H9 (cell line): Measurements from ENCODE around the gene NFE2L3. TPM values are rescaled to one million over a fixed set of nuclear protein-coding genes. Genes with fewer than 3 reads are reported as not detected.
"Not testable (repeated sequence)": the region's sequence is repeated elsewhere in the genome, so short reads cannot be mapped to it uniquely, and the experiment has no call there.

Experiments used
- DNase-seq: peaks from one replicate; pipeline ENCODE4 v3.0.0-alpha.2; 2017
- H2AFZ ChIP-seq: one replicate; pipeline ENCODE4 v1.6.1; 2013; ENCODE audit warnings: mild to moderate bottlenecking, low read length, control low read depth, moderate library complexity
- H2AK5ac ChIP-seq: 2 replicates; pipeline ENCODE4 v1.6.1; 2013; ENCODE audit warnings: low read length, control low read depth, mixed read lengths; ENCODE audit not compliant: insufficient read length
- H2BK120ac ChIP-seq: one replicate; pipeline ENCODE4 v1.6.1; 2013; ENCODE audit warnings: low read depth, mild to moderate bottlenecking, low read length, control low read depth, inconsistent platforms; ENCODE audit not compliant: poor library complexity, severe bottlenecking
- H2BK12ac ChIP-seq: 2 replicates; pipeline ENCODE4 v1.6.1; 2013; ENCODE audit warnings: low read length, control low read depth, mixed read lengths, low read depth; ENCODE audit not compliant: insufficient read length
- H2BK15ac ChIP-seq: 2 replicates; pipeline ENCODE4 v1.6.1; 2013; ENCODE audit warnings: low read depth, low read length, control low read depth
- H2BK20ac ChIP-seq: one replicate; pipeline ENCODE4 v1.6.1; 2013; ENCODE audit warnings: low read depth, mild to moderate bottlenecking, low read length, control low read depth, inconsistent platforms; ENCODE audit not compliant: poor library complexity, severe bottlenecking
- H2BK5ac ChIP-seq: 2 replicates; pipeline ENCODE4 v1.6.1; 2013; ENCODE audit warnings: low read length, control low read depth, mixed read lengths; ENCODE audit not compliant: insufficient read length
- H3K14ac ChIP-seq: 2 replicates; pipeline ENCODE4 v1.6.1; 2013; ENCODE audit warnings: low read length, control low read depth; ENCODE audit not compliant: insufficient read depth
- H3K18ac ChIP-seq: 2 replicates; pipeline ENCODE4 v1.6.1; 2013; ENCODE audit warnings: low read depth, mild to moderate bottlenecking, mixed read lengths, low read length, control low read depth; ENCODE audit not compliant: insufficient read length
- H3K23ac ChIP-seq: 2 replicates; pipeline ENCODE4 v1.6.1; 2013; ENCODE audit warnings: low read length, control low read depth, mixed read lengths, low read depth; ENCODE audit not compliant: insufficient read length
- H3K23me2 ChIP-seq: 2 replicates; pipeline ENCODE4 v1.6.1; 2013; ENCODE audit warnings: low read depth, mild to moderate bottlenecking, mixed read lengths, low read length, control low read depth; ENCODE audit not compliant: insufficient read length, poor library complexity, severe bottlenecking
- H3K27ac ChIP-seq: 2 replicates; pipeline ENCODE4 v1.5.1; 2013; ENCODE audit warnings: low read length, control low read depth, mixed read lengths, low read depth; ENCODE audit not compliant: insufficient read length
- H3K27me3 ChIP-seq: 2 replicates; pipeline ENCODE4 v1.6.1; 2013; ENCODE audit warnings: low read length, control low read depth, inconsistent platforms; ENCODE audit not compliant: insufficient read depth
- H3K4ac ChIP-seq: 2 replicates; pipeline ENCODE4 v1.6.1; 2013; ENCODE audit warnings: low read depth, mild to moderate bottlenecking, control low read depth, inconsistent platforms, low read length, moderate library complexity
- H3K4me1 ChIP-seq: 2 replicates; pipeline ENCODE4 v1.6.1; 2013; ENCODE audit warnings: low read length, control low read depth, inconsistent platforms; ENCODE audit not compliant: insufficient read depth
- H3K4me2 ChIP-seq: 2 replicates; pipeline ENCODE4 v1.6.1; 2013; ENCODE audit warnings: low read length, control low read depth, mixed read lengths; ENCODE audit not compliant: insufficient read length, insufficient read depth
- H3K56ac ChIP-seq: 2 replicates; pipeline ENCODE4 v1.6.1; 2013; ENCODE audit warnings: low read depth, mild to moderate bottlenecking, mixed read lengths, low read length, control low read depth; ENCODE audit not compliant: insufficient read length
- H3K79me1 ChIP-seq: 2 replicates; pipeline ENCODE4 v1.6.1; 2013; ENCODE audit warnings: low read depth, mild to moderate bottlenecking, moderate library complexity, low read length, control low read depth, inconsistent platforms; ENCODE audit not compliant: insufficient read depth, poor library complexity, severe bottlenecking
- H3K79me2 ChIP-seq: 2 replicates; pipeline ENCODE4 v1.6.1; 2013; ENCODE audit warnings: low read length, control low read depth, inconsistent platforms; ENCODE audit not compliant: insufficient read depth
- H3K9ac ChIP-seq: 2 replicates; pipeline ENCODE4 v1.6.1; 2013; ENCODE audit warnings: low read length, control low read depth, mixed read lengths; ENCODE audit not compliant: insufficient read length; ENCODE audit errors: extremely low read depth
- H3K9me3 ChIP-seq: one replicate; pipeline ENCODE4 v1.6.1; 2013; ENCODE audit warnings: low read depth, low read length, inconsistent platforms; ENCODE audit not compliant: control insufficient read depth
- H3T11ph ChIP-seq: one replicate; pipeline ENCODE4 v1.6.1; 2013; ENCODE audit warnings: mild to moderate bottlenecking, low read length, control low read depth, inconsistent platforms
- H4K20me1 ChIP-seq: one replicate; pipeline ENCODE4 v1.6.1; 2013; ENCODE audit not compliant: control insufficient read depth, insufficient read length, insufficient read depth
- H4K5ac ChIP-seq: 2 replicates; pipeline ENCODE4 v1.6.1; 2013; ENCODE audit warnings: low read depth, mild to moderate bottlenecking, mixed read lengths, low read length, control low read depth; ENCODE audit not compliant: insufficient read length
- H4K8ac ChIP-seq: replicated peaks from 2 replicates; pipeline ENCODE4 v1.6.1; 2013; ENCODE audit warnings: low read length, control low read depth, mixed read lengths, low read depth; ENCODE audit not compliant: insufficient read length
- H4K91ac ChIP-seq: 2 replicates; pipeline ENCODE4 v1.6.1; 2013; ENCODE audit warnings: low read depth, mild to moderate bottlenecking, moderate library complexity, mixed read lengths, low read length, control low read depth; ENCODE audit not compliant: insufficient read length
- H3K27ac Mint-ChIP-seq, 3 experiments: 2 replicates in 2 of 3; 3 replicates in 1 of 3; pipeline ENCODE4 v1.8.0; 2020 to 2021; ENCODE audit warnings: mixed read lengths in 3 of 3, mild to moderate bottlenecking in 1 of 3, moderate library complexity in 1 of 3
- H3K27me3 Mint-ChIP-seq: 2 replicates; pipeline ENCODE4 v1.8.0; 2021; ENCODE audit warnings: low read depth, mild to moderate bottlenecking, moderate library complexity, mixed read lengths
- H3K36me3 Mint-ChIP-seq, 3 experiments: 2 replicates in 2 of 3; 3 replicates in 1 of 3; pipeline ENCODE4 v1.8.0; 2020 to 2021; ENCODE audit warnings: low read depth in 3 of 3, mixed read lengths in 3 of 3; ENCODE audit not compliant: insufficient read depth in 1 of 3
- H3K4me1 Mint-ChIP-seq, 2 experiments: 2 replicates each; pipeline ENCODE4 v1.8.0; 2020; ENCODE audit warnings: mixed read lengths in 2 of 2
- H3K4me3 Mint-ChIP-seq, 2 experiments: 2 replicates in 1 of 2; 3 replicates in 1 of 2; pipeline ENCODE4 v1.8.0; 2020 to 2021; ENCODE audit warnings: mild to moderate bottlenecking in 2 of 2, mixed read lengths in 2 of 2, moderate library complexity in 1 of 2
- H3K9me3 Mint-ChIP-seq, 2 experiments: 2 replicates in 1 of 2; 3 replicates in 1 of 2; pipeline ENCODE4 v1.8.0; 2020; ENCODE audit warnings: mild to moderate bottlenecking in 2 of 2, mixed read lengths in 2 of 2, moderate library complexity in 1 of 2
- CTCF ChIP-seq: fragments of 200-600 bp; sonication (generic); conservative IDR thresholded peaks from 3 replicates; pipeline ENCODE4 v1.8.0; 2021; ENCODE audit warnings: antibody characterized with exemption, mild to moderate bottlenecking
- WGBS: extraction: QIAGEN DNeasy Blood & Tissue Kit; methylation state at CpG from one replicate; pipeline ENCODE4 v1.1.7; 2013; ENCODE audit warnings: missing lambda C conversion rate, low lambda C conversion rate, mixed read lengths; ENCODE audit not compliant: insufficient read length; ENCODE audit errors: extremely low coverage; 5-methylcytosine and 5-hydroxymethylcytosine counted together
- total RNA-seq: library from RNA; stranded (reverse); gene quantifications from 2 replicates; pipeline ENCODE4 v1.2.1, GENCODE V29; 2021

Gene NFE2L3
- total RNA-seq, 1 experiment from 2014 or later: 46.9 TPM

GRCh38 chr7:26172048-26172447 is 20.1 kb downstream of the NFE2L3 start:
- Histone ChIP-seq H3K79me1 (peaks cover 12% of the 10 kb centered on the region), H3K4me1 (peaks cover 4% of the 10 kb centered on the region; the same call in 1 of the 2 replicates), H4K5ac (no peak overlapping the region), H3K9ac (no peak overlapping the region), H3K18ac (no peak overlapping the region), H4K91ac (no peak overlapping the region), H2AFZ (no peak overlapping the region), H2BK15ac (no peak overlapping the region), H3K4me2 (no peak overlapping the region), H2BK20ac (no peak overlapping the region), H3K23me2 (no peaks in the 10 kb centered on the region), H3K23ac (no peak overlapping the region), H2BK5ac (no peak overlapping the region), H4K8ac (no peak overlapping the region), H3K4ac (no peak overlapping the region), H3K56ac (no peak overlapping the region), H2BK120ac (no peak overlapping the region), H2AK5ac (no peak overlapping the region), H3K27me3 (no peaks in the 10 kb centered on the region), H3T11ph (no peak overlapping the region), H3K9me3 (no peaks in the 10 kb centered on the region), H3K14ac (no peak overlapping the region), H3K27ac (no peak overlapping the region), H2BK12ac (no peak overlapping the region), H3K79me2 (peaks cover 35% of the 10 kb centered on the region), H4K20me1 (no peaks in the 10 kb centered on the region)
- H3K36me3 Mint-ChIP-seq: peaks cover 33 to 68% (median 38%) of the 10 kb centered on the region in 3 experiments
- no peak for DNase-seq
- H3K4me3 Mint-ChIP-seq: no peak overlapping the region
- no CpG with 5 or more reads among the region's 1 CpG for WGBS
- H3K4me1 Mint-ChIP-seq: peaks cover 4 to 10% of the 10 kb centered on the region in 2 experiments
- no peak for TF ChIP-seq CTCF
- peaks cover 6 to 39% of the 10 kb centered on the region in 2 experiments for H3K9me3 Mint-ChIP-seq
- 0 out of 2 replicates have a peak, but pooled peaks cover under 1% of the 10 kb centered on the region for H3K27me3 Mint-ChIP-seq
- H3K27ac Mint-ChIP-seq: no peak overlapping the region

GRCh38 chr7:26175903-26176302 is 23.9 kb downstream of the NFE2L3 start:
- H3K4me1 ChIP-seq, H3K27me3 ChIP-seq, H2BK120ac ChIP-seq, H2BK12ac ChIP-seq, H2BK15ac ChIP-seq, H3K27me3 Mint-ChIP-seq, H3K9me3 ChIP-seq, H3K4ac ChIP-seq, H3K27ac ChIP-seq, H3K9ac ChIP-seq, H2AFZ ChIP-seq, H4K91ac ChIP-seq, H4K8ac ChIP-seq, H2BK5ac ChIP-seq, H3K79me1 ChIP-seq, H4K5ac ChIP-seq, H4K20me1 ChIP-seq, H2BK20ac ChIP-seq, H3K18ac ChIP-seq, DNase-seq, H3K23me2 ChIP-seq, H3K27ac Mint-ChIP-seq, H3K14ac ChIP-seq, H3K4me3 Mint-ChIP-seq, H3K4me2 ChIP-seq, H3K56ac ChIP-seq, H2AK5ac ChIP-seq, H3T11ph ChIP-seq, H3K4me1 Mint-ChIP-seq, H3K23ac ChIP-seq: not testable (repeated sequence)
- peaks cover 52 to 81% (median 54%) of the 10 kb centered on the region in 3 experiments for H3K36me3 Mint-ChIP-seq
- WGBS: no CpG with 5 or more reads among the region's 4 CpGs
- H3K79me2 ChIP-seq: peaks cover 18% of the 10 kb centered on the region; the same call in 1 of the 2 replicates
- H3K9me3 Mint-ChIP-seq: peaks cover 10 to 42% of the 10 kb centered on the region in 2 experiments
